ENCODE measurements around the gene WNT10A.

The WNT10A gene

GRCh38 chr2:218870984-218871344, 9.7 kb upstream of the WNT10A start:
- no peak for TF ChIP-seq CTCF (IDR thresholded peaks at IDR 0.05; ENCODE audit: low read depth, low read length)
- no peak overlapping the region for H3K4me3 ChIP-seq (ENCODE audit: low read depth, low read length)
- DNase-seq (ENCODE audit: low read depth, low spot score) = no peak
- in situ Hi-C loops (cut with HindIII; ENCODE audit: low sequenced_read_pairs) = no loop called here

- no peak overlapping the region for H3K4me3 ChIP-seq (ENCODE audit: low read depth, low read length)
- in situ Hi-C loops (cut with HindIII; ENCODE audit: low sequenced_read_pairs) = no loop called here
- DNase-seq (ENCODE audit: low read depth, low spot score) = no peak
- no peak for TF ChIP-seq CTCF (IDR thresholded peaks at IDR 0.05; ENCODE audit: low read depth, low read length)
These were observed 9.0 kb upstream of the WNT10A start for GRCh38 chr2:218871345-218872302.

GRCh38 chr2:218872645-218873358, 7.8 kb upstream of the WNT10A start:
- TF ChIP-seq CTCF (IDR thresholded peaks at IDR 0.05; ENCODE audit: low read depth, low read length) = no peak
- DNase-seq (ENCODE audit: low read depth, low spot score) = no peak
- in situ Hi-C loops (cut with HindIII; ENCODE audit: low sequenced_read_pairs) = no loop called here
- H3K4me3 ChIP-seq (ENCODE audit: low read depth, low read length) = no peak overlapping the region

GRCh38 chr2:218873359-218874194, 7.1 kb upstream of the WNT10A start:
- H3K4me3 ChIP-seq (ENCODE audit: low read depth, low read length) = no peak overlapping the region
- TF ChIP-seq CTCF (IDR thresholded peaks at IDR 0.05; ENCODE audit: low read depth, low read length) = no peak
- in situ Hi-C loops (cut with HindIII; ENCODE audit: low sequenced_read_pairs) = no loop called here
- no peak for DNase-seq (ENCODE audit: low read depth, low spot score)

GRCh38 chr2:218875692-218876246, 4.9 kb upstream of the WNT10A start:
- no peak for TF ChIP-seq CTCF (IDR thresholded peaks at IDR 0.05; ENCODE audit: low read depth, low read length)
- in situ Hi-C loops (cut with HindIII; ENCODE audit: low sequenced_read_pairs) = no loop called here
- H3K4me3 ChIP-seq (ENCODE audit: low read depth, low read length) = no peak overlapping the region
- no peak for DNase-seq (ENCODE audit: low read depth, low spot score)
